ENCODE measurements around the gene FABP7. TPM values are rescaled to one million over a fixed set of nuclear protein-coding genes. Genes with fewer than 3 reads are reported as not detected.

Gene FABP7
- total and polyA plus RNA-seq, 2 of the 13 experiments (the other 11 are each of a cell fraction or from before 2014, with no cell fraction given): not detected

GRCh38 chr6:122798099-122798641, 18.7 kb downstream of the FABP7 start (continued):
- TF ChIP-seq AKNA (CRISPR knock-in tag; IDR thresholded peaks at IDR 0.05; ENCODE audit: borderline replicate concordance) (no peak), SMYD3 (CRISPR knock-in tag; IDR thresholded peaks at IDR 0.05) (peak; percentile 68), ZNF710 (CRISPR knock-in tag; IDR thresholded peaks at IDR 0.05; ENCODE audit: borderline replicate concordance) (peak; percentile 81; the same call in 1 of the 2 replicates), ZNF274 (CRISPR knock-in tag; IDR thresholded peaks at IDR 0.05) (no peak), ZNF563 (CRISPR knock-in tag; IDR thresholded peaks at IDR 0.05) (no peak), POLR2A (IDR thresholded peaks at IDR 0.05; ENCODE audit: insufficient read depth in 1 of 2, low read depth in 2 of 2, low read length in 2 of 2) (peak; percentile 30 to 59; a peak in 3 of 4 replicates), SP4 (CRISPR knock-in tag; IDR thresholded peaks at IDR 0.05) (no peak), ZNF460 (CRISPR knock-in tag; IDR thresholded peaks at IDR 0.05; ENCODE audit: borderline replicate concordance) (no peak), HNRNPUL1 (IDR thresholded peaks at IDR 0.05; ENCODE audit: low read depth, low read length) (0 out of 2 replicates have a peak, but pooled peaks have one; percentile 58), ZNF691 (CRISPR knock-in tag; IDR thresholded peaks at IDR 0.05; ENCODE audit: borderline replicate concordance, low read depth) (no peak), FUBP1 (CRISPR knock-in tag; IDR thresholded peaks at IDR 0.05; ENCODE audit: borderline replicate concordance) (no peak), HDAC6 (IDR thresholded peaks at IDR 0.05; ENCODE audit: low read depth, low read length) (no peak)
